Spleen (tissue), 11 donors: ENCODE measurements around the gene BICDL2. TPM values are rescaled to one million over a fixed set of nuclear protein-coding genes. Genes with fewer than 3 reads are reported as not detected.

Experiments used
- DNase-seq: peaks from one replicate; pipeline ENCODE4 v3.0.0-alpha.2; 2020
- H3K27ac ChIP-seq, 8 donors: fragments of 200-600 bp; sonication (generic) in 7 of 8; 1 replicate in 4 of 8; 2 replicates in 4 of 8; pipeline versions ENCODE4 v1.5.0 to v1.8.0; 2016 to 2021; ENCODE audit warnings: inconsistent platforms in 4 of 8, mild to moderate bottlenecking in 4 of 8, moderate library complexity in 1 of 8
- H3K27me3 ChIP-seq, 7 donors: fragments of 200-600 bp; sonication (generic) in 6 of 7; replicated peaks in 1 of 7; 1 replicate in 4 of 7; 2 replicates in 3 of 7; pipeline versions ENCODE4 v1.5.0 to v1.8.0; 2016 to 2021; ENCODE audit warnings: inconsistent platforms in 3 of 7, mild to moderate bottlenecking in 1 of 7
- H3K36me3 ChIP-seq, 6 donors: fragments of 200-600 bp; sonication (generic) in 5 of 6; 1 replicate in 4 of 6; 2 replicates in 2 of 6; pipeline versions ENCODE4 v1.5.0 to v1.8.0; 2016 to 2021; ENCODE audit warnings: inconsistent platforms in 2 of 6
- H3K4me1 ChIP-seq, 6 donors: fragments of 200-600 bp; sonication (generic) in 5 of 6; 1 replicate in 3 of 6; 2 replicates in 3 of 6; pipeline versions ENCODE4 v1.5.0 to v1.8.0; 2016 to 2021; ENCODE audit warnings: inconsistent platforms in 3 of 6
- H3K4me3 ChIP-seq, 8 donors: fragments of 200-600 bp; sonication (generic) in 7 of 8; 1 replicate in 4 of 8; 2 replicates in 4 of 8; pipeline versions ENCODE4 v1.5.0 to v1.8.0; 2016 to 2021; ENCODE audit warnings: inconsistent platforms in 4 of 8, mild to moderate bottlenecking in 4 of 8, moderate library complexity in 2 of 8
- H3K9me3 ChIP-seq, 8 donors: fragments of 200-600 bp; sonication (generic) in 7 of 8; 1 replicate in 4 of 8; 2 replicates in 4 of 8; pipeline versions ENCODE4 v1.5.0 to v1.8.0; 2016 to 2021; ENCODE audit warnings: inconsistent platforms in 4 of 8
- CTCF ChIP-seq, 11 experiments: fragments of 200-600 bp in 7 of 11; fragments of 450-650 bp in 4 of 11; sonication (generic) in 4 of 11; IDR thresholded peaks in 8 of 11; conservative IDR thresholded peaks in 3 of 11; 1 replicate in 7 of 11; 2 replicates in 4 of 11; pipeline versions ENCODE4 v1.4.0 to v1.8.0; 2016 to 2021; ENCODE audit warnings: antibody characterized with exemption in 11 of 11, inconsistent platforms in 4 of 11, mild to moderate bottlenecking in 1 of 11
- POLR2A ChIP-seq, 3 donors: fragments of 450-650 bp; IDR thresholded peaks; one replicate each; pipeline ENCODE4 v1.5.1; 2017; ENCODE audit warnings: antibody characterized with exemption in 3 of 3, mild to moderate bottlenecking in 1 of 3
- POLR2AphosphoS5 ChIP-seq, 3 donors: sonication (generic); formaldehyde crosslinking; IDR thresholded peaks; one replicate each; pipeline ENCODE4 v1.5.1; 2017; ENCODE audit warnings: antibody characterized with exemption in 3 of 3
- WGBS, 5 donors: extraction: QIAGEN DNeasy Blood & Tissue Kit in 3 of 5; methylation state at CpG; one replicate each; pipeline versions ENCODE4 v1.1.5 to v1.1.7; 2013 to 2018; 5-methylcytosine and 5-hydroxymethylcytosine counted together
- intact Hi-C: fragments of 100-400 bp; cut with DNase I; formaldehyde crosslinking; loops from one replicate; pipeline ENCODE4 v1.15.0; 2023; ENCODE audit warnings: low total_unique reads
- polyA plus RNA-seq, 3 donors: library from polyadenylated mRNA; stranded (reverse); fragments of 200-250 nt; gene quantifications; one replicate each; pipeline ENCODE4 v1.2.1, GENCODE V29; 2013
- total RNA-seq, 7 donors: library from RNA; depleted of rRNA in 3 of 7; stranded (reverse); fragments of >200 nt in 3 of 7; fragmentation: NEBNext Ultra II Directional in 4 of 7; extraction: Animal tissue kit (Norgen Biotek cat#: 25700) in 4 of 7; gene quantifications; one replicate each; pipeline versions ENCODE4 v1.1.0 to v1.2.1, GENCODE V29; 2016 to 2021
- donor health status: healthy with polysubstance abuse.
- donor health status: DM: no; HTN: no; CAD: no; lungs with moderate emphysema.
- donor health status: DM: no; HTN: no; CAD: no.
- donor health status: Bipolar disorder and iron deficiency.
- donor health status: healthy.
- donor health status: DM: no; HTN: no; CAD: no.
- donor health status: DM: yes; HTN: yes; CAD: no.

The BICDL2 gene
- total and polyA plus RNA-seq, 10 donors = 0.03 to 0.77 (median 0.30) TPM; not detected in 3

DNA sequence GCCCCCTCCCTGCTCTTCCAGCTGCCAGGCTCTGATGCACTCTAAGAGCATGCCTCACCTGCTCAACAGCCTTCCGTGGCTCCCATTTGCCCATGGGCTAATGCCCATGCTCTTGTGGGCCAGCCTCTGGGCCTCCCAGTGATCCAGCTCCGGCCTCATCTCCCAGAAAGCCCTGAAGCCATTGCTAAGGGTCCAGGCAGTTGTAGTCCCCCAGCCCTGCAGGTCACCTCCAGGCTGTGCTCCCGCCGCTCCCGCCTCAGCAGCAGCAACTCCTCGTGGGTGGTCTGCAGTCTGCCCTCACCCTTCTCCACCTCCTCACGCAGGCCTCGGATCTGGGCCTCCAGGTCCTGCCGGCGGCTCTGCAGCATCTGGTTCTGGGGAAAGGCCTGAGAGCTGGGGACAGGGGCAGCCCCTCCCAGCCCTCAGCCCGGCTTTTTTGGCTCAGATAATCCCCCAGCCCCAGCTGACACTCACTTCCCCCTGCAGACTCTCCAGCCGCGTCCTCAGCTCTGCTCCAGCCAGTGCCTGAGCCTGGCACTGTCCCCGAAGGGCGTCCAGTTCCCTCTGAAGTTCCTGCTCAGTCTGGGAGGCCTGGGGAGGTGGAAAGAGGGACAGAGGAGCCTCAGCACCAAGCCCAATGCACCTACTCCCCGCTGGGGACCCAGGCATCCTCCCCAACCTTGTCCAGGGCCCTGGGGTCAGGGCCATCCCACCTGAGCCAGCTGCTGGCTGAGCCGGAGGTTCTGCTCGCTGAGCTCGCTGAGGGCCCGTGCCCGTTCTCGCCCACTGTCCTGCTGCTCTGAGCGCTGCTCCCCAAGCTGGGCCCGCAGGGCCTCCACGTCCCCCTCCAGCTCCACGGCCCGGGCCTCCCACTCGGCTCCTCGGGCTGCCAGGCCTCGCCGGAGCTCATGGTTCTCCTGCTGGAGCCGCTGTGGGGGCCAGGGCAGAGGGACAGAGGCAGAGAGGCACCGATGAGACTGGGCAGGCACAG, 6.2 kb downstream of the BICDL2 start:
- Histone ChIP-seq H3K9me3 (no peaks in the 10 kb centered on the region), H3K36me3 (peaks cover 0 to 24% (median 18%) of the 10 kb centered on the region in 6 donors), H3K27me3 (peaks cover 0 to 75% (median 59%) of the 10 kb centered on the region in 7 donors), H3K27ac (no peak overlapping the region), H3K4me1 (peaks cover 4 to 72% (median 28%) of the 10 kb centered on the region in 6 donors), H3K4me3 (no peak overlapping the region)
- intact Hi-C loops = no loop called here
- peak; percentile 76 for DNase-seq
- TF ChIP-seq CTCF (IDR thresholded peaks at IDR 0.05 in 8 of 11, conservative IDR thresholded peaks at IDR 0.05 in 3 of 11) = no peak
- TF ChIP-seq POLR2A (IDR thresholded peaks at IDR 0.05) = no peak
- no peak for TF ChIP-seq POLR2AphosphoS5 (IDR thresholded peaks at IDR 0.05)
- WGBS, 5 donors = 74 to 81% (median 79%) methylated on average over 28 to 33 of the region's 33 CpGs

- no peak overlapping the region for H3K27ac ChIP-seq
- peaks cover 0 to 27% (median 18%) of the 10 kb centered on the region in 6 donors for H3K36me3 ChIP-seq
- no peaks in the 10 kb centered on the region for H3K9me3 ChIP-seq
- TF ChIP-seq POLR2A (IDR thresholded peaks at IDR 0.05) (no peak), CTCF (IDR thresholded peaks at IDR 0.05 in 8 of 11, conservative IDR thresholded peaks at IDR 0.05 in 3 of 11) (no peak), POLR2AphosphoS5 (IDR thresholded peaks at IDR 0.05) (peak in 1 of 3 donors; percentile 54)
- H3K4me1 ChIP-seq = peaks cover 5 to 72% (median 33%) of the 10 kb centered on the region in 6 donors
- peaks cover 0 to 67% (median 50%) of the 10 kb centered on the region in 7 donors for H3K27me3 ChIP-seq
- intact Hi-C loops = no loop called here
- WGBS, 5 donors = 7 to 35% (median 10%) methylated on average over 12 to 59 of the region's 59 CpGs
- DNase-seq = peak; percentile 86
- H3K4me3 ChIP-seq = peak overlapping the region in 4 of 8 donors; percentile 13 to 61 (median 17)
Measured at GRCh38 chr16:3029491-3030221, 7.1 kb downstream of the BICDL2 start.

- H3K9me3 ChIP-seq = no peaks in the 10 kb centered on the region
- peaks cover 0 to 27% (median 18%) of the 10 kb centered on the region in 6 donors for H3K36me3 ChIP-seq
- intact Hi-C loops = no loop called here
- TF ChIP-seq POLR2AphosphoS5 (IDR thresholded peaks at IDR 0.05) (no peak), POLR2A (IDR thresholded peaks at IDR 0.05) (no peak), CTCF (IDR thresholded peaks at IDR 0.05 in 8 of 11, conservative IDR thresholded peaks at IDR 0.05 in 3 of 11) (no peak)
- peaks cover 0 to 58% (median 49%) of the 10 kb centered on the region in 7 donors for H3K27me3 ChIP-seq
- peak overlapping the region in 1 of 8 donors; percentile 45 for H3K27ac ChIP-seq
- peaks cover 10 to 71% (median 38%) of the 10 kb centered on the region in 6 donors for H3K4me1 ChIP-seq
- H3K4me3 ChIP-seq = no peak overlapping the region
- DNase-seq = peak; percentile 80
- WGBS, 5 donors = 28 to 53% (median 41%) methylated on average over 6 to 15 of the region's 15 CpGs
Measured at GRCh38 chr16:3028716-3029319, 7.9 kb downstream of the BICDL2 start.
